H1 (cell line): ENCODE results near the gene NACA. TPM values are rescaled to one million over a fixed set of nuclear protein-coding genes. Genes with fewer than 3 reads are reported as not detected.
A peak's percentile ranks its signal among the peaks of the same experiment; 100 is the strongest.

Experiments used
- CTCF ChIA-PET: fragments of 300-600 bp; sonication (Branson Sonifier 250); formaldehyde crosslinking; loops from one replicate; lab custom pipeline; 2021; ENCODE audit not compliant: partially characterized antibody; lab: Charles Lee
- POLR2A ChIA-PET: fragments of 300-600 bp; sonication (Branson Sonifier 250); formaldehyde crosslinking; loops from one replicate; lab custom pipeline; 2021; ENCODE audit warnings: inconsistent platforms; ENCODE audit not compliant: partially characterized antibody; lab: Charles Lee
- DNase-seq, 2 experiments: peaks; one replicate each; pipeline versions ENCODE4 v3.0.0 to v3.0.0-alpha.2; 2010 to 2022; ENCODE audit warnings: low spot score in 2 of 2, low read depth in 1 of 2, mixed read lengths in 1 of 2
- FAIRE-seq: peaks from 2 replicates; lab custom pipeline; 2011; peaks lifted over from hg19 to GRCh38; lab: Jason Lieb, UNC
- H2AFZ ChIP-seq: 2 replicates; pipeline ENCODE4 v1.8.1; 2012; ENCODE audit warnings: low read length, inconsistent platforms
- H2AK5ac ChIP-seq: 2 replicates; pipeline ENCODE4 v1.6.1; 2013; ENCODE audit warnings: low read depth, low read length
- H2BK120ac ChIP-seq: replicated peaks from 2 replicates; pipeline ENCODE3; 2013; ENCODE audit warnings: low read depth, low read length, inconsistent platforms
- H2BK12ac ChIP-seq: 2 replicates; pipeline ENCODE4 v1.6.1; 2013; ENCODE audit warnings: low read depth, low read length
- H2BK15ac ChIP-seq: 2 replicates; pipeline ENCODE4 v1.6.1; 2013; ENCODE audit warnings: low read length
- H2BK20ac ChIP-seq: 2 replicates; pipeline ENCODE4 v1.6.1; 2013; ENCODE audit warnings: low read length
- H2BK5ac ChIP-seq: 2 replicates; pipeline ENCODE4 v1.6.1; 2013; ENCODE audit warnings: low read depth, low read length
- H3K14ac ChIP-seq: 2 replicates; pipeline ENCODE4 v1.6.1; 2013; ENCODE audit warnings: inconsistent platforms; ENCODE audit not compliant: insufficient read length
- H3K18ac ChIP-seq: 2 replicates; pipeline ENCODE4 v1.6.1; 2013; ENCODE audit warnings: low read length; ENCODE audit errors: extremely low read depth
- H3K23ac ChIP-seq: 2 replicates; pipeline ENCODE4 v1.6.1; 2013; ENCODE audit warnings: inconsistent platforms; ENCODE audit not compliant: insufficient read length
- H3K23me2 ChIP-seq: 2 replicates; pipeline ENCODE4 v1.6.1; 2013; ENCODE audit warnings: low read depth, low read length
- H3K27ac ChIP-seq: 2 replicates; pipeline ENCODE4 v1.6.1; 2011; ENCODE audit warnings: low read depth, low read length, inconsistent platforms
- H3K27me3 ChIP-seq, 4 experiments: replicated peaks in 1 of 4; 1 replicate in 1 of 4; 2 replicates in 3 of 4; pipeline versions ENCODE4 v1.6.1 to v1.8.1; 2011 to 2013; ENCODE audit warnings: low read length in 3 of 4, mild to moderate bottlenecking in 3 of 4, inconsistent platforms in 2 of 4, mixed read lengths in 2 of 4, moderate library complexity in 1 of 4; ENCODE audit not compliant: control insufficient read depth in 3 of 4, insufficient read depth in 3 of 4; ENCODE audit errors: extremely low read depth in 1 of 4
- H3K36me3 ChIP-seq, 4 experiments: 2 replicates each; pipeline versions ENCODE4 v1.6.1 to v1.8.1; 2011 to 2013; ENCODE audit warnings: mild to moderate bottlenecking in 4 of 4, low read length in 3 of 4, moderate library complexity in 2 of 4, control low read depth in 1 of 4, inconsistent platforms in 1 of 4; ENCODE audit not compliant: insufficient read depth in 4 of 4, control insufficient read depth in 2 of 4
- H3K4ac ChIP-seq: replicated peaks from 2 replicates; pipeline ENCODE3; 2013; ENCODE audit warnings: low read length, low read depth, mixed read lengths, inconsistent platforms; ENCODE audit not compliant: insufficient read length
- H3K4me1 ChIP-seq, 4 experiments: replicated peaks in 1 of 4; 1 replicate in 1 of 4; 2 replicates in 3 of 4; pipeline versions ENCODE4 v1.6.1 to v1.8.1; 2011 to 2013; ENCODE audit warnings: low read length in 3 of 4, inconsistent platforms in 2 of 4, mixed read lengths in 1 of 4; ENCODE audit not compliant: insufficient read depth in 4 of 4, control insufficient read depth in 3 of 4
- H3K4me2 ChIP-seq, 2 experiments: 2 replicates each; pipeline versions ENCODE4 v1.6.1 to v1.8.1; 2011 to 2013; ENCODE audit warnings: low read depth in 2 of 2, low read length in 2 of 2, control low read depth in 1 of 2, inconsistent platforms in 1 of 2, mild to moderate bottlenecking in 1 of 2; ENCODE audit not compliant: insufficient read depth in 1 of 2
- H3K4me3 ChIP-seq, 4 experiments: fragments of 200-600, 300-600 bp in 1 of 4; sonication (generic), shearing (Covaris generic), sonication (Bioruptor Twin) in 1 of 4; 2 replicates each; pipeline versions ENCODE4 v1.5.1 to v1.8.1; 2011 to 2016; ENCODE audit warnings: low read length in 4 of 4, low read depth in 3 of 4, control low read depth in 2 of 4, inconsistent platforms in 2 of 4, mild to moderate bottlenecking in 2 of 4, mixed read lengths in 1 of 4, moderate library complexity in 1 of 4; ENCODE audit not compliant: insufficient read depth in 2 of 4; ENCODE audit errors: extremely low read depth in 1 of 4
- H3K56ac ChIP-seq: replicated peaks from 2 replicates; pipeline ENCODE3; 2013; ENCODE audit warnings: low read depth, mild to moderate bottlenecking, mixed read lengths, low read length, inconsistent platforms; ENCODE audit not compliant: insufficient read length
- H3K79me1 ChIP-seq: 2 replicates; pipeline ENCODE4 v1.6.1; 2013; ENCODE audit warnings: low read depth, low read length, control low read depth
- H3K79me2 ChIP-seq, 2 experiments: 2 replicates each; pipeline versions ENCODE4 v1.6.1 to v1.8.1; 2012 to 2013; ENCODE audit warnings: low read length in 2 of 2, mild to moderate bottlenecking in 2 of 2, inconsistent platforms in 1 of 2; ENCODE audit not compliant: insufficient read depth in 2 of 2, control insufficient read depth in 1 of 2
- H3K9ac ChIP-seq, 4 experiments: replicated peaks in 1 of 4; 1 replicate in 1 of 4; 2 replicates in 3 of 4; pipeline versions ENCODE4 v1.6.1 to v1.8.1; 2011 to 2013; ENCODE audit warnings: low read depth in 3 of 4, low read length in 3 of 4, control low read depth in 2 of 4, mild to moderate bottlenecking in 2 of 4, moderate library complexity in 2 of 4, inconsistent platforms in 1 of 4; ENCODE audit errors: extremely low read depth in 1 of 4
- H3K9me3 ChIP-seq, 2 experiments: 2 replicates each; pipeline versions ENCODE4 v1.6.1 to v1.8.1; 2012 to 2013; ENCODE audit warnings: mild to moderate bottlenecking in 2 of 2, moderate library complexity in 2 of 2, control low read depth in 1 of 2, inconsistent platforms in 1 of 2, low read depth in 1 of 2, low read length in 1 of 2, mixed read lengths in 1 of 2; ENCODE audit not compliant: insufficient read depth in 2 of 2
- H4K20me1 ChIP-seq, 2 experiments: replicated peaks in 1 of 2; 2 replicates each; pipeline versions ENCODE3 to v1.8.1; 2011 to 2013; ENCODE audit warnings: inconsistent platforms in 2 of 2, low read length in 2 of 2, mild to moderate bottlenecking in 1 of 2; ENCODE audit not compliant: insufficient read depth in 2 of 2, control insufficient read depth in 1 of 2
- H4K5ac ChIP-seq: 2 replicates; pipeline ENCODE4 v1.6.1; 2013; ENCODE audit warnings: low read length, low read depth, mixed read lengths, inconsistent platforms; ENCODE audit not compliant: insufficient read length
- H4K8ac ChIP-seq: 2 replicates; pipeline ENCODE4 v1.8.0; 2013; ENCODE audit warnings: mild to moderate bottlenecking, moderate library complexity, low read length, inconsistent platforms; ENCODE audit not compliant: insufficient read depth; ENCODE audit errors: extremely low read depth
- H4K91ac ChIP-seq: replicated peaks from 2 replicates; pipeline ENCODE3; 2013; ENCODE audit warnings: low read length, mixed read lengths, inconsistent platforms; ENCODE audit not compliant: insufficient read length
- CBX5 ChIP-seq: fragments of 300-800, 300-1000 bp; sonication (generic); IDR thresholded peaks from 2 replicates; pipeline ENCODE4 v1.7.1; 2016; ENCODE audit warnings: antibody characterized with exemption, low read length, low read depth
- POLR2A ChIP-seq, 2 experiments: IDR thresholded peaks; 1 replicate in 1 of 2; 2 replicates in 1 of 2; pipeline ENCODE4 v1.6.1; 2011; ENCODE audit warnings: low read depth in 2 of 2, low read length in 2 of 2, mild to moderate bottlenecking in 2 of 2; ENCODE audit errors: control extremely low read depth in 1 of 2
- POLR2AphosphoS5 ChIP-seq: IDR thresholded peaks from 2 replicates; pipeline ENCODE4 v1.6.1; 2011; ENCODE audit warnings: low read depth, low read length
- WGBS, 2 experiments: shearing (Covaris generic) in 1 of 2; methylation state at CpG; one replicate each; pipeline versions ENCODE4 v1.1.6 to v1.1.7; 2013 to 2015; ENCODE audit warnings: low lambda C conversion rate in 2 of 2, mixed read lengths in 2 of 2, inconsistent platforms in 1 of 2, low coverage in 1 of 2, missing lambda C conversion rate in 1 of 2; ENCODE audit not compliant: insufficient replicate concordance in 2 of 2, insufficient coverage in 1 of 2, insufficient read length in 1 of 2; ENCODE audit errors: extremely low coverage in 1 of 2, missing lambda C conversion rate in 1 of 2; 5-methylcytosine and 5-hydroxymethylcytosine counted together
- polyA plus RNA-seq, 7 experiments: library from polyadenylated mRNA; depleted of rRNA in 3 of 7; stranded (reverse) in 5 of 7; unstranded in 2 of 7; fragments of >200 nt in 5 of 7; fragments of 200-250 nt in 2 of 7; gene quantifications; 1 replicate in 5 of 7; 2 replicates in 1 of 7; 4 replicates in 1 of 7; pipeline versions ENCODE4 v1.2.1 to v1.2.3, GENCODE V29; 2011 to 2013; ENCODE audit warnings: missing spikeins in 2 of 7, mixed read lengths in 2 of 7
- total RNA-seq: library from RNA; stranded (reverse); fragmentation: NEBNext Ultra II Directional; extraction: Animal tissue kit (Norgen Biotek cat#: 25700); gene quantifications from 2 replicates; pipeline ENCODE4 v1.2.1, GENCODE V29; 2021

Gene NACA
- total and polyA plus RNA-seq, 2 of the 8 experiments (the other 6 are each of a cell fraction or from before 2014, with no cell fraction given), result 511 to 1,063 TPM

DNA sequence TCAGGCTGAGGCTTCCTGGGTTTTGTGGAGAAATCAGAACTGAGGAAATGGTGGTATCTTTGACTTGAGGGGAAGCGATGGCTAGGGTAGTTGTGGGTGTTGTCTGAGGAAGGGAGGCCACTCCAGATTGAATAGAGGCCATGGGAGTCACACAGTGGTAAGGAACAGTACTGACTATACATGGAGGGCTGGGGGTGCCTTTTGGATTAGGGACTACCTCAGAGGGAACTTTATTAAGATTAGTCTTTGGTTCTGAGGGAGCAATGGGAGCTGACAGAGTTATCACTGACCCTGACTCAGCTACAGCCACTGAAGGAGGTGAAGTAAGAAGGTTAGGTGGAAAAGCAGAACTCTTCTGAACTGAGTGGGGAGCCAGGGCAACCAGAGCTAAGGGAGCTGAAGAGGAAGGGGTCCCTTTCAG, 4.4 kb downstream of the NACA start:
- H4K8ac ChIP-seq, result no peak overlapping the region
- H3K9ac ChIP-seq, result no peak overlapping the region; a peak in 1 of 7 replicates
- H3K27me3 ChIP-seq, result no peaks in the 10 kb centered on the region
- H3K9me3 ChIP-seq, result no peaks in the 10 kb centered on the region
- peak overlapping the region; percentile 74 to 96; a peak in 3 of 4 replicates for H3K4me2 ChIP-seq
- no peak overlapping the region for H3K27ac ChIP-seq
- H2BK120ac ChIP-seq, result no peak overlapping the region
- no peak overlapping the region for H4K5ac ChIP-seq
- no peak overlapping the region for H3K4ac ChIP-seq
- peaks cover 51 to 83% of the 10 kb centered on the region in 2 experiments for H3K79me2 ChIP-seq
- peaks cover 40 to 45% of the 10 kb centered on the region in 2 experiments for H4K20me1 ChIP-seq
- H2BK20ac ChIP-seq, result no peak overlapping the region
- WGBS, 2 experiments, result 89% methylated on average over 1 of the region's 1 CpG; no CpG with 5 or more reads in 1 of the 2 experiments
- FAIRE-seq (no peak), DNase-seq (no peak)
- no peak overlapping the region for H2AK5ac ChIP-seq
- POLR2A ChIA-PET, result interaction anchor here (1.3 to 52.4 kb wide), 6 partner anchors 16 to 101 kb away, joined by 3 to 1406 read pairs (median 6); partner anchors contain the start of genes BAZ2A, NACA, PRIM1 and PTGES3
- H3K4me3 ChIP-seq, result peak overlapping the region in 2 of 4 experiments; percentile 11 to 75; a peak in 1 of 8 replicates
- H2BK5ac ChIP-seq, result peak overlapping the region; percentile 13; the same call in 1 of the 2 replicates
- H2AFZ ChIP-seq, result no peak overlapping the region
- H3K23me2 ChIP-seq, result no peaks in the 10 kb centered on the region; the same call in none of the 2 replicates
- no peak overlapping the region for H2BK15ac ChIP-seq
- H3K79me1 ChIP-seq, result peaks cover 28% of the 10 kb centered on the region
- H3K56ac ChIP-seq, result no peak overlapping the region
- peaks cover 5 to 60% (median 26%) of the 10 kb centered on the region in 4 experiments; a peak in 5 of 8 replicates for H3K36me3 ChIP-seq
- peaks cover 13 to 38% (median 23%) of the 10 kb centered on the region in 4 experiments for H3K4me1 ChIP-seq
- no peak overlapping the region for H3K14ac ChIP-seq
- H3K18ac ChIP-seq, result no peak overlapping the region
- no peak overlapping the region for H3K23ac ChIP-seq
- CTCF ChIA-PET, result interaction anchor here (0.6 to 1.4 kb wide), 3 partner anchors 9 to 370 kb away, joined by 3 to 4 read pairs (median 3); no protein-coding TSS in a partner anchor
- TF ChIP-seq POLR2AphosphoS5 (peak; percentile 36; the same call in 1 of the 2 replicates), POLR2A (IDR thresholded peaks at IDR 0.05; ENCODE audit: control extremely low read depth in 1 of 2, low read depth in 2 of 2, low read length in 2 of 2) (0 out of 3 replicates have a peak, but pooled peaks of 1 of the 2 experiments have one; percentile 5), CBX5 (no peak)
- TF ChIP-seq, all 59 proteins: peak for 2
- Histone ChIP-seq H2BK12ac (no peak overlapping the region), H4K91ac (no peak overlapping the region)
